Spleen (tissue), 11 donors: ENCODE results near the gene ZDHHC11. TPM values are rescaled to one million over a fixed set of nuclear protein-coding genes. Genes with fewer than 3 reads are reported as not detected.
"Not testable (repeated sequence)": the region's sequence is repeated elsewhere in the genome, so short reads cannot be mapped to it uniquely, and the experiment has no call there.

Source experiments
- DNase-seq: peaks from one replicate; pipeline ENCODE4 v3.0.0-alpha.2; 2020
- H3K27ac ChIP-seq, 8 donors: fragments of 200-600 bp; sonication (generic) in 7 of 8; 1 replicate in 4 of 8; 2 replicates in 4 of 8; pipeline versions ENCODE4 v1.5.0 to v1.8.0; 2016 to 2021; ENCODE audit warnings: inconsistent platforms in 4 of 8, mild to moderate bottlenecking in 4 of 8, moderate library complexity in 1 of 8
- H3K27me3 ChIP-seq, 7 donors: fragments of 200-600 bp; sonication (generic) in 6 of 7; replicated peaks in 1 of 7; 1 replicate in 4 of 7; 2 replicates in 3 of 7; pipeline versions ENCODE4 v1.5.0 to v1.8.0; 2016 to 2021; ENCODE audit warnings: inconsistent platforms in 3 of 7, mild to moderate bottlenecking in 1 of 7
- H3K36me3 ChIP-seq, 6 donors: fragments of 200-600 bp; sonication (generic) in 5 of 6; 1 replicate in 4 of 6; 2 replicates in 2 of 6; pipeline versions ENCODE4 v1.5.0 to v1.8.0; 2016 to 2021; ENCODE audit warnings: inconsistent platforms in 2 of 6
- H3K4me1 ChIP-seq, 6 donors: fragments of 200-600 bp; sonication (generic) in 5 of 6; 1 replicate in 3 of 6; 2 replicates in 3 of 6; pipeline versions ENCODE4 v1.5.0 to v1.8.0; 2016 to 2021; ENCODE audit warnings: inconsistent platforms in 3 of 6
- H3K4me3 ChIP-seq, 8 donors: fragments of 200-600 bp; sonication (generic) in 7 of 8; 1 replicate in 4 of 8; 2 replicates in 4 of 8; pipeline versions ENCODE4 v1.5.0 to v1.8.0; 2016 to 2021; ENCODE audit warnings: inconsistent platforms in 4 of 8, mild to moderate bottlenecking in 4 of 8, moderate library complexity in 2 of 8
- H3K9me3 ChIP-seq, 8 donors: fragments of 200-600 bp; sonication (generic) in 7 of 8; 1 replicate in 4 of 8; 2 replicates in 4 of 8; pipeline versions ENCODE4 v1.5.0 to v1.8.0; 2016 to 2021; ENCODE audit warnings: inconsistent platforms in 4 of 8
- CTCF ChIP-seq, 11 experiments: fragments of 200-600 bp in 7 of 11; fragments of 450-650 bp in 4 of 11; sonication (generic) in 4 of 11; IDR thresholded peaks in 8 of 11; conservative IDR thresholded peaks in 3 of 11; 1 replicate in 7 of 11; 2 replicates in 4 of 11; pipeline versions ENCODE4 v1.4.0 to v1.8.0; 2016 to 2021; ENCODE audit warnings: antibody characterized with exemption in 11 of 11, inconsistent platforms in 4 of 11, mild to moderate bottlenecking in 1 of 11
- POLR2A ChIP-seq, 3 donors: fragments of 450-650 bp; IDR thresholded peaks; one replicate each; pipeline ENCODE4 v1.5.1; 2017; ENCODE audit warnings: antibody characterized with exemption in 3 of 3, mild to moderate bottlenecking in 1 of 3
- POLR2AphosphoS5 ChIP-seq, 3 donors: sonication (generic); formaldehyde crosslinking; IDR thresholded peaks; one replicate each; pipeline ENCODE4 v1.5.1; 2017; ENCODE audit warnings: antibody characterized with exemption in 3 of 3
- WGBS, 5 donors: extraction: QIAGEN DNeasy Blood & Tissue Kit in 3 of 5; methylation state at CpG; one replicate each; pipeline versions ENCODE4 v1.1.5 to v1.1.7; 2013 to 2018; 5-methylcytosine and 5-hydroxymethylcytosine counted together
- intact Hi-C: fragments of 100-400 bp; cut with DNase I; formaldehyde crosslinking; loops from one replicate; pipeline ENCODE4 v1.15.0; 2023; ENCODE audit warnings: low total_unique reads
- polyA plus RNA-seq, 3 donors: library from polyadenylated mRNA; stranded (reverse); fragments of 200-250 nt; gene quantifications; one replicate each; pipeline ENCODE4 v1.2.1, GENCODE V29; 2013
- total RNA-seq, 7 donors: library from RNA; depleted of rRNA in 3 of 7; stranded (reverse); fragments of >200 nt in 3 of 7; fragmentation: NEBNext Ultra II Directional in 4 of 7; extraction: Animal tissue kit (Norgen Biotek cat#: 25700) in 4 of 7; gene quantifications; one replicate each; pipeline versions ENCODE4 v1.1.0 to v1.2.1, GENCODE V29; 2016 to 2021
- donor health status: healthy with polysubstance abuse.
- donor health status: DM: no; HTN: no; CAD: no; lungs with moderate emphysema.
- donor health status: DM: no; HTN: no; CAD: no.
- donor health status: Bipolar disorder and iron deficiency.
- donor health status: healthy.
- donor health status: DM: no; HTN: no; CAD: no.
- donor health status: DM: yes; HTN: yes; CAD: no.

The ZDHHC11 gene
- total and polyA plus RNA-seq, 10 donors = 1.3 to 75.0 (median 6.4) TPM

DNA sequence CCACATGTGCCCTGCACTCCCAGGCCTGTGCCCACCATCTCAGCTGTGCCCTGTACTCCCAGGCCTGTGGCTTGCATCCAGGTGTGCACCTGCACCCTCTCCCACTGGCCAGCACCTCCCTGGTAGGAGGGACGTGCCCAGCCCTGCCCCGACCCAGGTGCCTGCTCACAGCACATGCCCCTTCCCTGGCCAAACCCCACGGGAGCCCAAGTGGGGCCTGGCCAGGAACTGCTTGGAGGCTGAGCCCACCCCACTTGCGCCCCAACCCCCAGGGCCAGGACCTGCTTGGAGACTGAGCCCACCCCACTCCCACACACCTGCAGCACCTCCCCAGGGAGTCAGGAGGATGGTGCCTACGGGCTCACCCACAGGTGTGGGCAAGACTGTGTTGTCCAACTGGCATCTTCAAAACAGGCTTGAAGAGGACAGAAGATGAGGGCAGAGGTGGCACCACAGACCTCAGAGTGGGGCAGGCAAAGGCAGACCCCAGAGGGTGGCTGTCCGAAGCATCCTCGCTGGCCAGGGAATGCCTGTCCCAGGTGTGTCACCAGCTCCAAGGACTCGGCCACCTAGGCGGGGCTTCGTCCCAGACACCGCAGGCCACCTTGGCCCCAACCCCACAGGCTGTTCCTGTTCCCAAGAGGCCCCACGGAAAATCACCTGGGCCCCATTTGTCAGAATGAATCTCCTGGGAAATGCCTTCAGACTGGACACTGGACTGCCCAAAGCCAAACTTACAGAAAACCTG is 77.1 kb downstream of the ZDHHC11 start:
- no peak for TF ChIP-seq POLR2AphosphoS5 (IDR thresholded peaks at IDR 0.05)
- TF ChIP-seq CTCF (IDR thresholded peaks at IDR 0.05 in 8 of 11, conservative IDR thresholded peaks at IDR 0.05 in 3 of 11) = no peak
- TF ChIP-seq POLR2A (IDR thresholded peaks at IDR 0.05) = no peak
- Histone ChIP-seq H3K9me3 (no peaks in the 10 kb centered on the region), H3K27me3 (peaks cover 0 to 3% (median 0%) of the 10 kb centered on the region in 7 donors), H3K36me3 (no peaks in the 10 kb centered on the region), H3K4me3 (no peak overlapping the region), H3K27ac (no peak overlapping the region), H3K4me1 (no peaks in the 10 kb centered on the region)
- peak; percentile 68 for DNase-seq
- intact Hi-C loops = no loop called here
- 82 to 100% (median 85%) methylated on average over 1 to 12 of the region's 12 CpGs for WGBS, 5 donors

DNA sequence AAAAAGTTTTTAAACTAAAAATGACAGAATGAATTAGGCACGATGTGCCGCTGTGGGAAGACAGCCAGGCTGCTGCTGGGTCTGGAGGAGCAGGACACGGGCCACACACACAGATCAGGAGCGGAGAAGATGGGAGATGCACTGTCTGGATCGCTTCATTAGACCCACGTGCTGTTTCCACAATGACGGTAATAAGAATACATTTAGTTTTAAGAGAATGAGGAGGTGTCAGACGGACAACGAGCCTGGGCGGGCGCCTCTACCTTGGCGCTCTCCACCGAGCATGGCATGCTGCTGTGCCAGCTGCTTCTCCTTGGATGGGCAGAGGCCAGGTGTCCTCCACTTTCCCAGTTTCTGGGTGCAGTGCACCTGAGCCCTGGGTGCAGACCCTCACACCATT is 77.9 kb downstream of the ZDHHC11 start:
- H3K9me3 ChIP-seq, H3K4me3 ChIP-seq, H3K27ac ChIP-seq, H3K27me3 ChIP-seq, intact Hi-C loops, H3K4me1 ChIP-seq, H3K36me3 ChIP-seq: not testable (repeated sequence)
- 87 to 92% (median 90%) methylated on average over 13 of the region's 13 CpGs for WGBS, 5 donors
- DNase-seq = peak; percentile 44

DNA sequence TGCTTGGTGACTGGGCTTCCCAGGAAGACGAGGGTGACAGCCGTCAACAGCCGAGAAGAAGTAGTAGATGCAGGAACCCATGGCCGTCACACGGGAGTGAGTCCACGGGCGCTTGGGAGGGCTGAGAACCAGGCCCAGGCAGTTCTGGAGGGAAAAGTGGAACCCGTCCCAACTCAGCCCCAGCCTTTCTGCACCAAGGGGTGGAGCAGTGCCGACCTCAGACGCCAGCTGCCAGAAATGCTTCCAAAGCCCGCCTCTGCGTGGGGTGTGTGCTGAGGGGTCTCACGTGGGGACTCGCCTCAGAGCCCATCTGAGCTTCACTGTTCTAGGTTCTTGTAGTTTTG is 78.3 kb downstream of the ZDHHC11 start:
- H3K27ac ChIP-seq, H3K9me3 ChIP-seq, intact Hi-C loops, H3K27me3 ChIP-seq, H3K4me1 ChIP-seq, H3K4me3 ChIP-seq, H3K36me3 ChIP-seq: not testable (repeated sequence)
- peak; percentile 15 for DNase-seq
- WGBS, 5 donors = 66 to 100% (median 88%) methylated on average over 2 to 7 of the region's 14 CpGs

GRCh38 chr5:771841-772546 is 78.8 kb downstream of the ZDHHC11 start:
- DNase-seq = peak; percentile 22
- H3K27me3 ChIP-seq, H3K4me3 ChIP-seq, H3K27ac ChIP-seq, H3K36me3 ChIP-seq, H3K4me1 ChIP-seq, H3K9me3 ChIP-seq, intact Hi-C loops: not testable (repeated sequence)
- WGBS, 5 donors = 66 to 75% (median 72%) methylated on average over 9 to 17 of the region's 31 CpGs; no CpG with 5 or more reads in 1 of the 5 donors

- intact Hi-C loops, H3K27ac ChIP-seq, H3K27me3 ChIP-seq, H3K4me1 ChIP-seq, H3K4me3 ChIP-seq, H3K9me3 ChIP-seq, H3K36me3 ChIP-seq: not testable (repeated sequence)
- WGBS, 5 donors = 71 to 82% (median 78%) methylated on average over 8 to 19 of the region's 19 CpGs
- DNase-seq = peak; percentile 32
Observed at GRCh38 chr5:771087-771781, 79.6 kb downstream of the ZDHHC11 start.

DNA sequence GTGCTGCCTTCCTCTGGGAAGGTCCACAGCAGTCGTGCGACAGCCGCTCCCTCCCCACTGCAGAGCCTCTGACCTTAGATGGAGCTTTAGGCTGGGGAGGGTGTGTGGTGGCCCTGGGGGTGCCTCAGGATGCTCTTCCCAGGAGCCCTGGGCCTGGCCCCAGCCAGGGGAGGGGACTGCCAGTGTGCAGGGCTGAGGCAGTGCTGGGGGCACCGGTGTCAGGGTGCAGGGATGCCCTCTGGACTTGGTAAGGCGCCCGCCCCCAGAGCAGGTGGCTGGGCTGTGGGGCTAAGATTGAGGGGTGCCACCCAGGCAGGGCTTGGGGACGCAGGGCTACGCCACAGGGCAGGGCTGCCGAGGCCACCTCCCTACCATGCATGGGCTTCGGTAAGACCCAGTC is 80.2 kb downstream of the ZDHHC11 start:
- H3K27me3 ChIP-seq, H3K4me1 ChIP-seq, H3K4me3 ChIP-seq, H3K9me3 ChIP-seq, intact Hi-C loops, H3K27ac ChIP-seq: not testable (repeated sequence)
- peak; percentile 51 for DNase-seq
- WGBS, 5 donors = 95 to 98% (median 97%) methylated on average over 7 to 9 of the region's 10 CpGs; no CpG with 5 or more reads in 1 of the 5 donors
- H3K36me3 ChIP-seq = peaks cover 0 to 16% (median 2%) of the 10 kb centered on the region in 6 donors

- H3K27me3 ChIP-seq, H3K4me3 ChIP-seq, H3K9me3 ChIP-seq, H3K4me1 ChIP-seq, intact Hi-C loops, H3K27ac ChIP-seq: not testable (repeated sequence)
- WGBS, 5 donors = 86 to 94% (median 91%) methylated on average over 28 to 29 of the region's 29 CpGs
- H3K36me3 ChIP-seq = peaks cover 0 to 20% (median 2%) of the 10 kb centered on the region in 6 donors
- peak; percentile 44 for DNase-seq
Observed at GRCh38 chr5:769485-770145, 81.2 kb downstream of the ZDHHC11 start.
